ENCODE results near the gene CARS2.
"Not testable (repeated sequence)": the region's sequence is repeated elsewhere in the genome, so short reads cannot be mapped to it uniquely, and the experiment has no call there.

Gene CARS2

GRCh38 chr13:110681868-110682550 is 23.9 kb downstream of the CARS2 start:
- DNase-seq = no peak

- no peak for DNase-seq
Measured at GRCh38 chr13:110680852-110681251, 25.1 kb downstream of the CARS2 start.

- no peak for DNase-seq
Measured at GRCh38 chr13:110677731-110678545, 28.0 kb downstream of the CARS2 start.

GRCh38 chr13:110676595-110677587 is 29.0 kb downstream of the CARS2 start:
- no peak for DNase-seq

- not testable (repeated sequence) for DNase-seq
Measured at GRCh38 chr13:110669814-110670213, 36.1 kb downstream of the CARS2 start.

- no peak for DNase-seq
Measured at GRCh38 chr13:110669036-110669435, 36.9 kb downstream of the CARS2 start.

GRCh38 chr13:110666255-110666533 is 39.7 kb downstream of the CARS2 start:
- no peak for DNase-seq

- no peak for DNase-seq
Measured at GRCh38 chr13:110665491-110666254, 40.2 kb downstream of the CARS2 start.

GRCh38 chr13:110664673-110665072 is 41.2 kb downstream of the CARS2 start:
- no peak for DNase-seq

GRCh38 chr13:110664041-110664440 is 41.9 kb downstream of the CARS2 start:
- DNase-seq = no peak

- no peak for DNase-seq
Measured at GRCh38 chr13:110663491-110663890, 42.4 kb downstream of the CARS2 start.

GRCh38 chr13:110662777-110663443 is 43.0 kb downstream of the CARS2 start:
- no peak for DNase-seq

GRCh38 chr13:110662091-110662490 is 43.8 kb downstream of the CARS2 start:
- DNase-seq = no peak

- no peak for DNase-seq
Measured at GRCh38 chr13:110661256-110661655, 44.7 kb downstream of the CARS2 start.

GRCh38 chr13:110658218-110658911 is 47.6 kb downstream of the CARS2 start:
- DNase-seq = not testable (repeated sequence)

GRCh38 chr13:110657196-110657595 is 48.7 kb downstream of the CARS2 start:
- no peak for DNase-seq

GRCh38 chr13:110653851-110654250 is 52.1 kb downstream of the CARS2 start:
- DNase-seq = no peak

GRCh38 chr13:110653271-110653670 is 52.6 kb downstream of the CARS2 start:
- DNase-seq = no peak

GRCh38 chr13:110652764-110653163 is 53.2 kb downstream of the CARS2 start:
- DNase-seq = no peak

GRCh38 chr13:110652231-110652730 is 53.6 kb downstream of the CARS2 start:
- DNase-seq = no peak

- no peak for DNase-seq
Measured at GRCh38 chr13:110651726-110652230, 54.1 kb downstream of the CARS2 start.

Data from effector CD4-positive, alpha-beta T cell (primary cell).